Hematopoietic multipotent progenitor cell treated with erythropoietin and hydrocortisone succinate and interleukin-3 and kit ligand, for 4 days (in vitro differentiated cells): Measurements from ENCODE around the gene RGS3.
"Not testable (repeated sequence)": the region's sequence is repeated elsewhere in the genome, so short reads cannot be mapped to it uniquely, and the experiment has no call there.

Source experiments
- DNase-seq: peaks from one replicate; pipeline ENCODE4 v3.0.0-alpha.2; 2015

RGS3 gene

GRCh38 chr9:113463418-113464285, at the start of gene RGS3:
Gene RGS3, plus strand, starts transcription at chr9:113463727. Its CDS starts 76 bp downstream, at chr9:113463803.
- no peak for DNase-seq

- no peak for DNase-seq
Measured at GRCh38 chr9:113416149-113416721, 47.3 kb upstream of the RGS3 start.

GRCh38 chr9:113417370-113417769, 46.2 kb upstream of the RGS3 start:
- no peak for DNase-seq

GRCh38 chr9:113421726-113422125, 41.8 kb upstream of the RGS3 start:
- no peak for DNase-seq

GRCh38 chr9:113425072-113425471, 38.5 kb upstream of the RGS3 start:
- peak; percentile 25 for DNase-seq

- no peak for DNase-seq
Measured at GRCh38 chr9:113426701-113427100, 36.8 kb upstream of the RGS3 start.

- DNase-seq = no peak
Measured at GRCh38 chr9:113427629-113428028, 35.9 kb upstream of the RGS3 start.

- no peak for DNase-seq
Measured at GRCh38 chr9:113428062-113428615, 35.4 kb upstream of the RGS3 start.

- no peak for DNase-seq
Measured at GRCh38 chr9:113431191-113431590, 32.3 kb upstream of the RGS3 start.

GRCh38 chr9:113436728-113437515, 26.6 kb upstream of the RGS3 start:
- no peak for DNase-seq

GRCh38 chr9:113437716-113438115, 25.8 kb upstream of the RGS3 start:
- not testable (repeated sequence) for DNase-seq

- DNase-seq = peak; percentile 70
Measured at GRCh38 chr9:113444736-113445135, 18.8 kb upstream of the RGS3 start.

- DNase-seq = peak; percentile 71
Measured at GRCh38 chr9:113446323-113446740, 17.2 kb upstream of the RGS3 start.

- no peak for DNase-seq
Measured at GRCh38 chr9:113449376-113449775, 14.2 kb upstream of the RGS3 start.

GRCh38 chr9:113452113-113452605, 11.4 kb upstream of the RGS3 start:
- DNase-seq = peak; percentile 9

GRCh38 chr9:113454914-113455761, 8.4 kb upstream of the RGS3 start:
- peak; percentile 94 for DNase-seq

GRCh38 chr9:113456235-113456634, 7.3 kb upstream of the RGS3 start:
- no peak for DNase-seq

- no peak for DNase-seq
Measured at GRCh38 chr9:113461285-113461684, 2.2 kb upstream of the RGS3 start.

- DNase-seq = no peak
Measured at GRCh38 chr9:113461943-113462342, 1.6 kb upstream of the RGS3 start.

GRCh38 chr9:113462781-113463286, 693 bp upstream of the RGS3 start:
- no peak for DNase-seq

GRCh38 chr9:113464286-113464660, 746 bp downstream of the RGS3 start:
- no peak for DNase-seq

GRCh38 chr9:113465599-113466140, 2.1 kb downstream of the RGS3 start:
- no peak for DNase-seq
